GM19455 (cell line): ENCODE measurements around the gene LAMTOR3.

Experiments
- ATAC-seq: cut with Tn5 transposase; IDR thresholded peaks from one replicate; pipeline ENCODE4 v1.9.1; 2021; ENCODE audit not compliant: unreplicated experiment

LAMTOR3 gene

GRCh38 chr4:99863804-99864203, 30.4 kb downstream of the LAMTOR3 start:
- ATAC-seq, result no peak

GRCh38 chr4:99861120-99861905, 32.9 kb downstream of the LAMTOR3 start:
- peak; percentile 50 for ATAC-seq

- ATAC-seq, result no peak
Measured at GRCh38 chr4:99860521-99860920, 33.7 kb downstream of the LAMTOR3 start.

GRCh38 chr4:99859618-99860017, 34.6 kb downstream of the LAMTOR3 start:
- no peak for ATAC-seq

- ATAC-seq, result no peak
Measured at GRCh38 chr4:99857307-99857706, 36.9 kb downstream of the LAMTOR3 start.

- ATAC-seq, result no peak
Measured at GRCh38 chr4:99856166-99856565, 38.1 kb downstream of the LAMTOR3 start.

GRCh38 chr4:99855678-99856077, 38.5 kb downstream of the LAMTOR3 start:
- ATAC-seq, result peak; percentile 37

GRCh38 chr4:99853999-99854398, 40.2 kb downstream of the LAMTOR3 start:
- no peak for ATAC-seq

- ATAC-seq, result no peak
Measured at GRCh38 chr4:99853190-99853589, 41.0 kb downstream of the LAMTOR3 start.

GRCh38 chr4:99852199-99852749, 42.0 kb downstream of the LAMTOR3 start:
- no peak for ATAC-seq

- peak; percentile 51 for ATAC-seq
Measured at GRCh38 chr4:99848591-99849001, 45.6 kb downstream of the LAMTOR3 start.

GRCh38 chr4:99847362-99847976, 46.8 kb downstream of the LAMTOR3 start:
- peak; percentile 61 for ATAC-seq

- ATAC-seq, result no peak
Measured at GRCh38 chr4:99846891-99847290, 47.3 kb downstream of the LAMTOR3 start.

- ATAC-seq, result no peak
Measured at GRCh38 chr4:99845708-99846469, 48.3 kb downstream of the LAMTOR3 start.

GRCh38 chr4:99845179-99845578, 49.0 kb downstream of the LAMTOR3 start:
- no peak for ATAC-seq

- no peak for ATAC-seq
Measured at GRCh38 chr4:99844048-99844447, 50.2 kb downstream of the LAMTOR3 start.

- no peak for ATAC-seq
Measured at GRCh38 chr4:99843413-99843812, 50.8 kb downstream of the LAMTOR3 start.

GRCh38 chr4:99841129-99841528, 53.1 kb downstream of the LAMTOR3 start:
- peak; percentile 51 for ATAC-seq

- no peak for ATAC-seq
Measured at GRCh38 chr4:99838927-99839326, 55.3 kb downstream of the LAMTOR3 start.

GRCh38 chr4:99835942-99836341, 58.3 kb downstream of the LAMTOR3 start:
- no peak for ATAC-seq

GRCh38 chr4:99834569-99834968, 59.7 kb downstream of the LAMTOR3 start:
- no peak for ATAC-seq

- ATAC-seq, result no peak
Measured at GRCh38 chr4:99833756-99834155, 60.5 kb downstream of the LAMTOR3 start.
